ENCODE results near the gene CHADL. TPM values are rescaled to one million over a fixed set of nuclear protein-coding genes. Genes with fewer than 3 reads are reported as not detected.

The CHADL gene
- total RNA-seq, 1 experiment from 2014 or later = 0.33 TPM

GRCh38 chr22:41256254-41257253 lies 15.8 kb upstream of the CHADL start:
- Histone ChIP-seq H3K27ac (ENCODE audit: low read length) (peak overlapping the region; percentile 63), H3K27me3 (ENCODE audit: control insufficient read depth, insufficient read depth, low read length) (no peaks in the 10 kb centered on the region), H3K36me3 (ENCODE audit: control insufficient read depth, insufficient read depth, low read length) (peaks cover 4% of the 10 kb centered on the region), H3K9me3 (ENCODE audit: control insufficient read depth, insufficient read depth, low read depth, low read length) (no peaks in the 10 kb centered on the region), H3K4me1 (ENCODE audit: control insufficient read depth, insufficient read depth, low read length) (peaks cover 21% of the 10 kb centered on the region), H3K4me3 (ENCODE audit: low read depth in 2 of 2, low read length in 2 of 2) (no peak overlapping the region)
- BruUV-seq (replicated peaks) = no TSS peak
- ChIA-PET CTCF (no interaction called here), POLR2A (no interaction called here)
- intact Hi-C loops (cut with micrococcal nuclease; ENCODE audit: unreplicated experiment) = no loop called here
- in situ Hi-C loops (cut with HindIII; ENCODE audit: low pct_unique_long_range_greater_than_20kb, low sequenced_read_pairs) = no loop called here
- peak; percentile 64 for DNase-seq (ENCODE audit: low read depth, low spot score)
- TF ChIP-seq CTCF (IDR thresholded peaks at IDR 0.05) (no peak), REST (IDR thresholded peaks at IDR 0.05; ENCODE audit: insufficient read depth in 1 of 2, low read depth in 2 of 2, low read length in 1 of 2) (no peak), POLR2AphosphoS5 (IDR thresholded peaks at IDR 0.05; ENCODE audit: low read depth, low read length) (no peak), SIN3A (IDR thresholded peaks at IDR 0.05; ENCODE audit: borderline replicate concordance, insufficient read depth, low read depth, low read length) (no peak)
- peak; percentile 70 for ATAC-seq

- POLR2A ChIA-PET = no interaction called here
- ATAC-seq (no peak), DNase-seq (ENCODE audit: low read depth, low spot score) (no peak)
- Histone ChIP-seq H3K4me3 (ENCODE audit: low read depth in 2 of 2, low read length in 2 of 2) (no peak overlapping the region), H3K4me1 (ENCODE audit: control insufficient read depth, insufficient read depth, low read length) (peaks cover 21% of the 10 kb centered on the region), H3K36me3 (ENCODE audit: control insufficient read depth, insufficient read depth, low read length) (peaks cover 3% of the 10 kb centered on the region), H3K27ac (ENCODE audit: low read length) (no peak overlapping the region), H3K9me3 (ENCODE audit: control insufficient read depth, insufficient read depth, low read depth, low read length) (no peaks in the 10 kb centered on the region), H3K27me3 (ENCODE audit: control insufficient read depth, insufficient read depth, low read length) (no peaks in the 10 kb centered on the region)
- intact Hi-C loops (cut with micrococcal nuclease; ENCODE audit: unreplicated experiment) (no loop called here), in situ Hi-C loops (cut with HindIII; ENCODE audit: low pct_unique_long_range_greater_than_20kb, low sequenced_read_pairs) (no loop called here)
- no TSS peak for BruUV-seq (replicated peaks)
- TF ChIP-seq CTCF (IDR thresholded peaks at IDR 0.05) (no peak), TCF7L2 (IDR thresholded peaks at IDR 0.05; ENCODE audit: low read depth, low read length) (no peak), SIN3A (IDR thresholded peaks at IDR 0.05; ENCODE audit: borderline replicate concordance, insufficient read depth, low read depth, low read length) (no peak), POLR2AphosphoS5 (IDR thresholded peaks at IDR 0.05; ENCODE audit: low read depth, low read length) (no peak), REST (IDR thresholded peaks at IDR 0.05; ENCODE audit: insufficient read depth in 1 of 2, low read depth in 2 of 2, low read length in 1 of 2) (no peak)
- CTCF ChIA-PET = interaction anchor here (0.6 kb wide), 1 partner anchor 299 kb away, joined by 4 read pairs; no protein-coding TSS in a partner anchor
Observed at GRCh38 chr22:41254230-41254629, 13.5 kb upstream of the CHADL start.
